Keratinocyte (primary cell): Measurements from ENCODE around the gene OGDH. TPM values are rescaled to one million over a fixed set of nuclear protein-coding genes. Genes with fewer than 3 reads are reported as not detected.

Source experiments
- DNase-seq: peaks from one replicate; pipeline ENCODE4 v3.0.0-alpha.2; 2011; ENCODE audit warnings: low read depth, missing footprints, low spot score
- FAIRE-seq: peaks from 2 replicates; lab custom pipeline; 2011; peaks lifted over from hg19 to GRCh38; lab: Jason Lieb, UNC
- H2AFZ ChIP-seq: 2 replicates; pipeline ENCODE4 v1.6.0; 2012; ENCODE audit warnings: low read length, control low read depth, inconsistent platforms; ENCODE audit not compliant: control insufficient read depth
- H3K27ac ChIP-seq: 2 replicates; pipeline ENCODE4 v1.5.1; 2011; ENCODE audit warnings: low read length; ENCODE audit not compliant: control insufficient read depth, insufficient read depth
- H3K27me3 ChIP-seq: 3 replicates; pipeline ENCODE4 v1.6.0; 2011; ENCODE audit warnings: low read length; ENCODE audit not compliant: control insufficient read depth, insufficient read depth; ENCODE audit errors: extremely low read depth
- H3K36me3 ChIP-seq, 2 experiments: 2 replicates in 1 of 2; 3 replicates in 1 of 2; pipeline ENCODE4 v1.5.1; 2011; ENCODE audit warnings: low read length in 2 of 2, mild to moderate bottlenecking in 1 of 2; ENCODE audit not compliant: control insufficient read depth in 2 of 2, insufficient read depth in 2 of 2; ENCODE audit errors: extremely low read depth in 1 of 2
- H3K4me1 ChIP-seq: 3 replicates; pipeline ENCODE4 v1.5.1; 2011; ENCODE audit warnings: low read length; ENCODE audit not compliant: control insufficient read depth, insufficient read depth; ENCODE audit errors: extremely low read depth
- H3K4me2 ChIP-seq: 3 replicates; pipeline ENCODE4 v1.6.0; 2011; ENCODE audit warnings: low read depth, low read length; ENCODE audit not compliant: control insufficient read depth, insufficient read depth; ENCODE audit errors: extremely low read depth
- H3K4me3 ChIP-seq, 3 experiments: fragments of 200-600 bp in 1 of 3; sonication (generic) in 1 of 3; 2 replicates in 2 of 3; 3 replicates in 1 of 3; pipeline ENCODE4 v1.5.1; 2011 to 2016; ENCODE audit warnings: low read length in 3 of 3, mild to moderate bottlenecking in 3 of 3, control low read depth in 2 of 3, inconsistent platforms in 1 of 3, low read depth in 1 of 3, mixed read lengths in 1 of 3, mixed run types in 1 of 3, moderate library complexity in 1 of 3; ENCODE audit not compliant: control insufficient read depth in 2 of 3, insufficient read depth in 2 of 3; ENCODE audit errors: extremely low read depth in 1 of 3
- H3K79me2 ChIP-seq: 2 replicates; pipeline ENCODE4 v1.6.0; 2012; ENCODE audit warnings: low read length; ENCODE audit not compliant: control insufficient read depth, insufficient read depth
- H3K9ac ChIP-seq: 3 replicates; pipeline ENCODE4 v1.6.0; 2011; ENCODE audit warnings: low read length; ENCODE audit not compliant: control insufficient read depth, insufficient read depth; ENCODE audit errors: extremely low read depth
- H3K9me1 ChIP-seq: 3 replicates; pipeline ENCODE4 v1.6.0; 2011; ENCODE audit warnings: low read length; ENCODE audit not compliant: control insufficient read depth, insufficient read depth; ENCODE audit errors: extremely low read depth
- H3K9me3 ChIP-seq: 2 replicates; pipeline ENCODE4 v1.5.1; 2012; ENCODE audit warnings: low read depth, low read length; ENCODE audit not compliant: control insufficient read depth
- H4K20me1 ChIP-seq: 3 replicates; pipeline ENCODE4 v1.6.0; 2011; ENCODE audit warnings: low read length; ENCODE audit not compliant: control insufficient read depth, insufficient read depth; ENCODE audit errors: extremely low read depth
- CTCF ChIP-seq, 3 experiments: IDR thresholded peaks in 1 of 3; conservative IDR thresholded peaks in 1 of 3; optimal IDR thresholded peaks in 1 of 3; 2 replicates in 2 of 3; 3 replicates in 1 of 3; pipeline versions ENCODE3 to v1.5.1; 2011; ENCODE audit warnings: low read length in 3 of 3, mild to moderate bottlenecking in 3 of 3, moderate library complexity in 2 of 3, control low read depth in 1 of 3, inconsistent platforms in 1 of 3; ENCODE audit not compliant: insufficient read depth in 2 of 3; ENCODE audit errors: extremely low read depth in 1 of 3
- EZH2 ChIP-seq: IDR thresholded peaks from one replicate; pipeline ENCODE4 v1.6.1; 2012; ENCODE audit warnings: inconsistent platforms, mild to moderate bottlenecking, low read length, moderate library complexity
- dilution Hi-C: fragments of 300-500 bp; cut with MboI; formaldehyde crosslinking; loops from one replicate; pipeline ENCODE4 v1.7.0; 2020; ENCODE audit warnings: low sequenced_read_pairs; ENCODE audit not compliant: extremely low pct_ligation_motif_present
- polyA plus RNA-seq, 5 experiments: library from polyadenylated mRNA; depleted of rRNA in 3 of 5; stranded (reverse) in 3 of 5; stranded (forward) in 1 of 5; unstranded in 1 of 5; fragments of >200 nt; gene quantifications; 1 replicate in 1 of 5; 2 replicates in 3 of 5; 3 replicates in 1 of 5; pipeline versions ENCODE4 v1.2.1 to v1.2.3, GENCODE V29; 2011 to 2012; ENCODE audit warnings: missing spikeins in 2 of 5, low read depth in 1 of 5, low replicate concordance in 1 of 5

The OGDH gene
- polyA plus RNA-seq, 1 donor (not counting 4 experiments of a cell fraction or from before 2014, with no cell fraction given) = 46.4 TPM

GRCh38 chr7:44667190-44667589 lies 60.8 kb downstream of the OGDH start:
- Histone ChIP-seq H4K20me1 (no peaks in the 10 kb centered on the region), H3K9me1 (no peaks in the 10 kb centered on the region), H3K79me2 (no peaks in the 10 kb centered on the region), H3K27me3 (no peaks in the 10 kb centered on the region), H3K4me2 (no peak overlapping the region), H3K9ac (no peak overlapping the region), H3K27ac (no peak overlapping the region), H3K4me1 (peaks cover 9% of the 10 kb centered on the region), H2AFZ (no peak overlapping the region), H3K4me3 (no peak overlapping the region), H3K9me3 (no peaks in the 10 kb centered on the region), H3K36me3 (peaks cover 14 to 20% of the 10 kb centered on the region in 2 experiments)
- no peak for FAIRE-seq
- dilution Hi-C loops = no loop called here
- DNase-seq = no peak
- TF ChIP-seq CTCF (optimal IDR thresholded peaks at IDR 0.05 in 1 of 3, IDR thresholded peaks at IDR 0.05 in 1 of 3, conservative IDR thresholded peaks at IDR 0.05 in 1 of 3; ENCODE audit: extremely low read depth in 1 of 3, insufficient read depth in 2 of 3, low read length in 3 of 3) = no peak
- TF ChIP-seq EZH2 = no peak

GRCh38 chr7:44671069-44671468 lies 64.6 kb downstream of the OGDH start:
- Histone ChIP-seq H3K79me2 (no peaks in the 10 kb centered on the region), H3K36me3 (peaks cover 36 to 40% of the 10 kb centered on the region in 2 experiments), H2AFZ (no peak overlapping the region), H4K20me1 (no peaks in the 10 kb centered on the region), H3K9ac (no peak overlapping the region), H3K4me1 (peaks cover under 1% of the 10 kb centered on the region), H3K4me3 (no peak overlapping the region), H3K9me3 (no peaks in the 10 kb centered on the region), H3K27ac (no peak overlapping the region), H3K9me1 (no peaks in the 10 kb centered on the region), H3K27me3 (no peaks in the 10 kb centered on the region), H3K4me2 (no peak overlapping the region)
- dilution Hi-C loops = no loop called here
- DNase-seq = no peak
- FAIRE-seq = no peak
- no peak for TF ChIP-seq CTCF (optimal IDR thresholded peaks at IDR 0.05 in 1 of 3, IDR thresholded peaks at IDR 0.05 in 1 of 3, conservative IDR thresholded peaks at IDR 0.05 in 1 of 3; ENCODE audit: extremely low read depth in 1 of 3, insufficient read depth in 2 of 3, low read length in 3 of 3)
- TF ChIP-seq EZH2 = no peak
